Mucosa of rectum (tissue), 2 donors: ENCODE results near the gene CD72.
"Not testable (repeated sequence)": the region's sequence is repeated elsewhere in the genome, so short reads cannot be mapped to it uniquely, and the experiment has no call there.

Experiments used
- H3K27ac ChIP-seq, 2 donors: one replicate each; pipeline ENCODE4 v1.7.0; 2013; ENCODE audit warnings: inconsistent platforms in 2 of 2, low read depth in 2 of 2, low read length in 2 of 2
- H3K27me3 ChIP-seq, 2 donors: one replicate each; pipeline ENCODE4 v1.7.0; 2013; ENCODE audit warnings: low read length in 2 of 2; ENCODE audit not compliant: control insufficient read depth in 2 of 2, insufficient read depth in 2 of 2
- H3K36me3 ChIP-seq, 2 donors: one replicate each; pipeline ENCODE4 v1.7.0; 2013; ENCODE audit warnings: low read length in 2 of 2; ENCODE audit not compliant: control insufficient read depth in 2 of 2, insufficient read depth in 2 of 2
- H3K4me1 ChIP-seq, 2 donors: one replicate each; pipeline ENCODE4 v1.7.0; 2013; ENCODE audit warnings: low read length in 2 of 2, mild to moderate bottlenecking in 1 of 2; ENCODE audit not compliant: control insufficient read depth in 2 of 2, insufficient read depth in 2 of 2
- H3K4me3 ChIP-seq, 2 donors: one replicate each; pipeline ENCODE4 v1.7.0; 2013; ENCODE audit warnings: low read length in 2 of 2
- H3K9ac ChIP-seq, 2 donors: one replicate each; pipeline ENCODE4 v1.7.0; 2013; ENCODE audit warnings: low read length in 2 of 2, low read depth in 1 of 2, mild to moderate bottlenecking in 1 of 2
- H3K9me3 ChIP-seq, 2 donors: one replicate each; pipeline ENCODE4 v1.7.0; 2013; ENCODE audit warnings: low read length in 2 of 2; ENCODE audit not compliant: control insufficient read depth in 2 of 2
- donor health status: healthy.
- donor health status: Normal muscosa, but diverticular disease.

CD72 gene

GRCh38 chr9:35650341-35651158 is 32.3 kb upstream of the CD72 start, which contains the start of gene SIT1:
Gene SIT1, minus strand, starts transcription at chr9:35650931. Its CDS starts 78 bp downstream, at chr9:35650853.
- H3K27me3 ChIP-seq = no peaks in the 10 kb centered on the region
- H3K9me3 ChIP-seq = no peaks in the 10 kb centered on the region
- peaks cover 22 to 23% of the 10 kb centered on the region in 2 donors for H3K4me1 ChIP-seq
- H3K9ac ChIP-seq = peak within 1 kb of the TSS in 1 of 2 donors; percentile 24
- H3K4me3 ChIP-seq = peak within 1 kb of the TSS; percentile 39 to 58
- no peaks in the 10 kb centered on the region for H3K36me3 ChIP-seq
- H3K27ac ChIP-seq = peak within 1 kb of the TSS; percentile 81 to 89

- H3K4me3 ChIP-seq = peak overlapping the region; percentile 39 to 58
- H3K27ac ChIP-seq = peak overlapping the region in 1 of 2 donors; percentile 52
- no peak overlapping the region for H3K9ac ChIP-seq
- H3K4me1 ChIP-seq = peaks cover 22 to 24% of the 10 kb centered on the region in 2 donors
- H3K27me3 ChIP-seq = no peaks in the 10 kb centered on the region
- no peaks in the 10 kb centered on the region for H3K9me3 ChIP-seq
- no peaks in the 10 kb centered on the region for H3K36me3 ChIP-seq
These were observed 31.5 kb upstream of the CD72 start for GRCh38 chr9:35649431-35650340.

- H3K27ac ChIP-seq = peak overlapping the region; percentile 72 to 87
- peaks cover 13 to 19% of the 10 kb centered on the region in 2 donors for H3K4me1 ChIP-seq
- H3K9me3 ChIP-seq = no peaks in the 10 kb centered on the region
- H3K27me3 ChIP-seq = no peaks in the 10 kb centered on the region
- H3K36me3 ChIP-seq = no peaks in the 10 kb centered on the region
- H3K4me3 ChIP-seq = peak overlapping the region; percentile 89 to 93
- peak overlapping the region; percentile 81 to 91 for H3K9ac ChIP-seq
These were observed 28.5 kb upstream of the CD72 start for GRCh38 chr9:35646533-35647265.

GRCh38 chr9:35646153-35646532 is 27.9 kb upstream of the CD72 start:
- H3K9me3 ChIP-seq = no peaks in the 10 kb centered on the region
- peak overlapping the region; percentile 81 to 91 for H3K9ac ChIP-seq
- H3K27ac ChIP-seq = peak overlapping the region; percentile 72 to 87
- H3K4me3 ChIP-seq = peak overlapping the region; percentile 89 to 93
- no peaks in the 10 kb centered on the region for H3K36me3 ChIP-seq
- H3K27me3 ChIP-seq = no peaks in the 10 kb centered on the region
- H3K4me1 ChIP-seq = peaks cover 9 to 14% of the 10 kb centered on the region in 2 donors

- not testable (repeated sequence) for H3K9me3 ChIP-seq, H3K27me3 ChIP-seq, H3K36me3 ChIP-seq
- peak overlapping the region; percentile 81 to 91 for H3K9ac ChIP-seq
- peaks cover 9 to 14% of the 10 kb centered on the region in 2 donors for H3K4me1 ChIP-seq
- peak overlapping the region; percentile 89 to 93 for H3K4me3 ChIP-seq
- H3K27ac ChIP-seq = peak overlapping the region; percentile 72 to 87
These were observed 27.5 kb upstream of the CD72 start for GRCh38 chr9:35645736-35646135.

- H3K9ac ChIP-seq = no peak overlapping the region
- no peak overlapping the region for H3K27ac ChIP-seq
- H3K27me3 ChIP-seq = no peaks in the 10 kb centered on the region
- no peaks in the 10 kb centered on the region for H3K36me3 ChIP-seq
- no peak overlapping the region for H3K4me3 ChIP-seq
- peaks cover 7 to 11% of the 10 kb centered on the region in 2 donors for H3K4me1 ChIP-seq
- no peaks in the 10 kb centered on the region for H3K9me3 ChIP-seq
These were observed 24.8 kb upstream of the CD72 start for GRCh38 chr9:35643046-35643445.

- not testable (repeated sequence) for H3K27ac ChIP-seq, H3K27me3 ChIP-seq, H3K4me1 ChIP-seq
These were observed 23.3 kb upstream of the CD72 start for GRCh38 chr9:35641478-35641877.

GRCh38 chr9:35640431-35640830 is 22.2 kb upstream of the CD72 start:
- not testable (repeated sequence) for H3K9me3 ChIP-seq, H3K9ac ChIP-seq, H3K27me3 ChIP-seq, H3K27ac ChIP-seq, H3K36me3 ChIP-seq, H3K4me3 ChIP-seq, H3K4me1 ChIP-seq

More at GRCh38 chr9:35641478-35641877, 23.3 kb upstream of the CD72 start:
- not testable (repeated sequence) for H3K36me3 ChIP-seq, H3K4me3 ChIP-seq, H3K9me3 ChIP-seq, H3K9ac ChIP-seq

GRCh38 chr9:35639631-35640030 is 21.4 kb upstream of the CD72 start:
- Histone ChIP-seq H3K4me1 (no peaks in the 10 kb centered on the region), H3K4me3 (no peak overlapping the region), H3K27me3 (no peaks in the 10 kb centered on the region)

More at GRCh38 chr9:35639631-35640030, 21.4 kb upstream of the CD72 start:
- H3K36me3 ChIP-seq = no peaks in the 10 kb centered on the region
- no peak overlapping the region for H3K27ac ChIP-seq
- H3K9ac ChIP-seq = no peak overlapping the region
- H3K9me3 ChIP-seq = no peaks in the 10 kb centered on the region
